ENCODE data around the gene CTIF. TPM values are rescaled to one million over a fixed set of nuclear protein-coding genes. Genes with fewer than 3 reads are reported as not detected.

The CTIF gene
- total RNA-seq, 2 experiments from 2014 or later: 3.2 to 3.5 TPM

GRCh38 chr18:48527461-48527860, 11.4 kb upstream of the CTIF start:
- no peak for ATAC-seq
- no peak for DNase-seq
- POLR2A ChIA-PET: no interaction called here
- Mint-ChIP-seq H3K36me3 (ENCODE audit: low read depth) (no peaks in the 10 kb centered on the region), H3K4me3 (no peak overlapping the region), H3K4me1 (ENCODE audit: low read depth) (no peaks in the 10 kb centered on the region), H3K9me3 (peaks cover 2% of the 10 kb centered on the region), H3K27ac (no peak overlapping the region), H3K27me3 (peaks cover 21% of the 10 kb centered on the region)
- CTCF ChIA-PET: no interaction called here
- TF ChIP-seq CTCF (IDR thresholded peaks at IDR 0.05): no peak
- intact Hi-C loops (cut with micrococcal nuclease): no loop called here

- CTCF ChIA-PET: interaction anchor here (1.3 kb wide), 1 partner anchor 83 kb away, joined by 8 read pairs; no protein-coding TSS in a partner anchor
- Mint-ChIP-seq H3K9me3 (no peaks in the 10 kb centered on the region), H3K27ac (no peak overlapping the region), H3K4me3 (no peak overlapping the region), H3K27me3 (peaks cover 19% of the 10 kb centered on the region), H3K4me1 (ENCODE audit: low read depth) (peaks cover 2% of the 10 kb centered on the region), H3K36me3 (ENCODE audit: low read depth) (no peaks in the 10 kb centered on the region)
- TF ChIP-seq CTCF (IDR thresholded peaks at IDR 0.05): no peak
- ATAC-seq (no peak), DNase-seq (no peak)
- POLR2A ChIA-PET: no interaction called here
- intact Hi-C loops (cut with micrococcal nuclease): no loop called here
Observed at GRCh38 chr18:48528861-48529260, 10.0 kb upstream of the CTIF start.

GRCh38 chr18:48529796-48530195, 9.0 kb upstream of the CTIF start:
- ATAC-seq (no peak), DNase-seq (no peak)
- Mint-ChIP-seq H3K4me1 (ENCODE audit: low read depth) (peaks cover 2% of the 10 kb centered on the region), H3K9me3 (no peaks in the 10 kb centered on the region), H3K27ac (no peak overlapping the region), H3K36me3 (ENCODE audit: low read depth) (no peaks in the 10 kb centered on the region), H3K4me3 (no peak overlapping the region), H3K27me3 (peaks cover 15% of the 10 kb centered on the region)
- ChIA-PET POLR2A (no interaction called here), CTCF (no interaction called here)
- TF ChIP-seq CTCF (IDR thresholded peaks at IDR 0.05): no peak
- intact Hi-C loops (cut with micrococcal nuclease): no loop called here

GRCh38 chr18:48530399-48531081, 8.3 kb upstream of the CTIF start:
- POLR2A ChIA-PET: no interaction called here
- DNase-seq (no peak), ATAC-seq (no peak)
- peaks cover 15% of the 10 kb centered on the region for H3K27me3 Mint-ChIP-seq
- CTCF ChIA-PET: no interaction called here
- no peak overlapping the region for H3K4me3 Mint-ChIP-seq
- no peak for TF ChIP-seq CTCF (IDR thresholded peaks at IDR 0.05)
- no peaks in the 10 kb centered on the region for H3K9me3 Mint-ChIP-seq
- intact Hi-C loops (cut with micrococcal nuclease): no loop called here
- H3K36me3 Mint-ChIP-seq (ENCODE audit: low read depth): no peaks in the 10 kb centered on the region
- peaks cover 2% of the 10 kb centered on the region for H3K4me1 Mint-ChIP-seq (ENCODE audit: low read depth)
- H3K27ac Mint-ChIP-seq: no peak overlapping the region

GRCh38 chr18:48531082-48531403, 7.8 kb upstream of the CTIF start:
- H3K36me3 Mint-ChIP-seq (ENCODE audit: low read depth): no peaks in the 10 kb centered on the region
- intact Hi-C loops (cut with micrococcal nuclease): no loop called here
- H3K27me3 Mint-ChIP-seq: peaks cover 14% of the 10 kb centered on the region
- peaks cover 2% of the 10 kb centered on the region for H3K4me1 Mint-ChIP-seq (ENCODE audit: low read depth)
- CTCF ChIA-PET: no interaction called here
- ATAC-seq (no peak), DNase-seq (no peak)
- POLR2A ChIA-PET: no interaction called here
- no peak for TF ChIP-seq CTCF (IDR thresholded peaks at IDR 0.05)
- no peak overlapping the region for H3K4me3 Mint-ChIP-seq
- no peak overlapping the region for H3K27ac Mint-ChIP-seq
- no peaks in the 10 kb centered on the region for H3K9me3 Mint-ChIP-seq
